Stimulated activated CD8-positive, alpha-beta memory T cell treated with anti-CD3 and anti-CD28 coated beads, Interleukin-4, amount 100 ng/mL, for 48 hours (primary cell): Measurements from ENCODE around the gene MAPKAP1.

ENCODE experiments used
- DNase-seq: peaks from one replicate; pipeline ENCODE4 v3.0.0-alpha.2; 2020

Gene MAPKAP1

DNA sequence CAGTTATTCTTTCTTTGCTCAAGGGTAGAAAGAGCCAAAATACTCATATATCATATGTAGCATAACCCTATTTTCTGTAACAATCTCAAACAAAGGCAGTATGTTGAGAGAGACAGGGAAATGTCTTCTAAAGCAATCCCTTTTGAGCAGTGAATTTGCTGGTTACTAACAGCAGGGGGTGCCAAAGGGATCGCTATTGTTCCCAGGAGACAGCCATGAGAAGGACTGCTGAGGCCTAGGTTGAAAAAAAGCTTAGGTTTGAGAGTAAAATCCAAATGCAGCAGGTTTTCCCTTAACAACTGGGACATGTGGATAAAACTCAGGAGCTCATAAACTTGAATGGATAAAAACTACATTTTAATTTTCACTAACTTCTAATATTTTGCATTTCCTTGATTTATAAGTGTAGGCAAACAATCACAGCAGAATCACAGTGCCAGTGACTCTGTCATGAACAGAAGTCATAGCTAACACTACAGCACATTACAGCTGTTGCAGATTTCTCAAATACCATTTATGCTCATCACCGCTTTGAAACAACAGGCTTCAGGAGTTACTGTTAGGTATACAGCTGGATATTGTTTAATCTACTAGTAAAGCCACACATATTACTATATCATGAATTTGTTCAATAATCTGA lies 148.4 kb downstream of the MAPKAP1 start:
- DNase-seq, result peak; percentile 58

DNA sequence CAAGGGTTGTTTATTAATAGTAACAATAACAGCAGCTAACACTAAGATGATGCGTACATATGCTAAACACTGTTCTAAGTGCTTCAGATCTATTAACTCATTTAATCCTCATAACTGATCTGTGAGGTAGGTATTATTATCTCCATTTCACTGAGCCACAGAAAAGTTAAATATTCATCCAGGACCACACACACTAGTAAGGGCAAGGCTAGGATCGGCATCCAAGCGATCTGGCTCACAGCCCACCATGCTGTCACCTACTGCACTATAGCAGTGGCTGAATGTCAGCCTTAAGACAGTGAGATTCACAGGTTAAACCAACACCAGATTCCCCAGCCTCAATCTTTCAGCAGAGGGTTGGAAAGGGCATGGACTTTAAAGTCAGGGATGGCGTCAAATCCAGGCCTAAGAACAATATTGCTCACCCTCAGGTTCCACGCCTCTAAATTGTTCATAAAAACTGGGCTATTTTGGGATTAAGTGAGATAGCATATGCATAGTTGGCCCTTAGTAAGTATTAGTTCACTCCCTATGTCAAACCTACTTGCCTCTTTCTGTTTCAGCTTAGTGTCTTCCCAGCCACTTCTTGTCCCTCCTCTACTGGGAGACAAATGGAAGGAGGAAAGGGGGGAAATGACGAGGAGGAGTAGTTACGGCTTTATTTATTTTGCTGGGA lies 150.8 kb downstream of the MAPKAP1 start:
- no peak for DNase-seq

DNA sequence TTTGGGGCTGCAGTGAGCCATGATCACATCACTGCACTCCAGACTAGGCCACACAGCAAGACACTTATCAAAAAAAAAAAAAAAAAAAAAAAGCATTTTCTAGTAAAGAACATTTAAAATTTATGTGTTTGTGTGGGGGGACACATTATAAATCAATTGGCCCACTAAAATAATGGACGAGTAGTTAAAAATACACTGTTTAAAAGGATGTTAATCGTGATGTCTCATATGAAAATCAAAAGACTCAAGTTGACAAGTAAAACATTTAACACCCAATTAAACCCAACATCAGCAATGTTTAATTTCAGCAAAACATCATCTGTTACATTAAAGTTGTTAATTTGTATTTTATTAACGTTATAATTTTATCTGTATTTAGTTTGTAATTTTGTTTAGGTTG lies 152.3 kb downstream of the MAPKAP1 start:
- no peak for DNase-seq

DNA sequence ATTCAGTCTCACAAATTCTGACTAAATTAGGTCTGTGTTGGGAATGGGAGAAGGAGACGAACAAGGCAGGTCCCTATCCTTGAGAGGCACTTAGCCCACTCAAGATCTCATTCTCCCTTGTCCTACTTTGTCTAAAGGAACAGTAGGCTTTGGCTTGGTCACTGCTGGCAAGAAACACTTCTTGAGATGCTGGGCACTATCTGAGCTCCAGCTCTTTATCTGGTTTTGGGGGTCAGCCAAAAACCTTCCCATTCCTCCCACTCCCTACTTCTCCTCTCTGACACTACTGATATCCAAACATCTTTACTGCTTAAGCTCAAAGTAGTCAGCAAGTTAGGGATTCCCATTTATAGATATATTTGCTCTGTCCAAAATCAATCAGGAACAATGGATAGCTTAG lies 155.2 kb downstream of the MAPKAP1 start:
- no peak for DNase-seq

DNA sequence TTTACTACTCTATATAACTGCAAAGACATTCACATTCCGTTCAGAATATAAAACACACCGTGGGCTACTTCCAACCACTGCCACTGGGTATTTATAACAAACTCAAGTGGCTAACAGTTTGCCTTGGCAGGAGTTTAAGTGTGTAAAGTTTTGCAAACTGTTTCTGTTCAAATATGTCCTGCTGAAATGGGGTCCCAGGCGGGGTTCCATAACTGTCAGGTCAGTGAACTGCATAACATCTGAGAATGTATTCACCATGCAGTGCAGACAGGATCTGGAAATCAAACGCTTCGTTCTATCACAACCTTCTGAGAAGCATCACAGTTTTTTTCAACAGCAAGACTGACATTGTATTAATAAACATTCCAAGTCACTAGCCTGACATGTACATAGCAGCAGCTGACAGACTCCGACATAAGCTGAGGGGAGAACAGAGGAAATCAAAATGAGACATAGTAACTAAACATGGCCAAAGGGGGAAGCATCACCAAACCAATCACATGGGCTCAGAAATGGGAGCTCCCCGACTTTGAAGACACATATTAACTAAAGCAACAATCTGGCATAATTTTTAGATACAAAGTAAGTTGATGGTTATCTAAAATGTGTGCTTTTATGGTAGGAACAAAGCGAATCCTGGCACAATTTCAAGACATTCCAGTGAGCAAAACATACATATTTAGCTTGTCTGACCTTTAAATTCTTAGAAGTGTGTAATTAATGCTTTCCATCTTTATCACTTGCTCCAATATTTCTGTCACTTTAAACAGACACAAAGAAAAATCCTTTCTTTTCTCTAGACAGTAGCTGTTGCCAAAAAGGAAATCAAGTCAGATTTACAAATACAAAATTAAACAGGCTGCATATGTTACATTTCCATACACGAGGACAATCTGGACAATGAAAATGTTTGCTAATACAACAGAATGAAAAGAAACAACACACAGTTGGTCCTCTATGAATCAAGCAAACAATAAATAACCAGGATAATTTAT lies 156.8 kb downstream of the MAPKAP1 start:
- DNase-seq, result no peak

DNA sequence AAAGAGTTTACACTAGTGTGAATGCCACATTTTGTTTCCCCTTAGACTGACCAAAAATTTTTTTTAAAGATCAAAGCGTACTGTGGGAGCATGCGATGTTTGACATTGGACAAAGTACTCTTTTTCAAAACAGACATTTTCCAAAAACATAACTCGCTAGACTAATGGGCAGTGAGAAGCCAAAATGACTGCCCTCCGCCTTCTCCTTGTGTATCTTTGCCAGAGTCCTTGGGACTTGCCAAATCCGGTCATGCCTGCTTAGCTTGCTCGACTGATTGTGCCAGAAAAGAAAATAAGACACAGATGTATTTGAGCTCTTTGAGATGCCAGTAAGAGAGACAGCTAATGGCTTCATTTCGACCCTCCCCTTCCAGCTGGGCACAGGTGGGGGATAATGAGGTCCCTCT lies 157.5 kb downstream of the MAPKAP1 start:
- DNase-seq, result no peak

DNA sequence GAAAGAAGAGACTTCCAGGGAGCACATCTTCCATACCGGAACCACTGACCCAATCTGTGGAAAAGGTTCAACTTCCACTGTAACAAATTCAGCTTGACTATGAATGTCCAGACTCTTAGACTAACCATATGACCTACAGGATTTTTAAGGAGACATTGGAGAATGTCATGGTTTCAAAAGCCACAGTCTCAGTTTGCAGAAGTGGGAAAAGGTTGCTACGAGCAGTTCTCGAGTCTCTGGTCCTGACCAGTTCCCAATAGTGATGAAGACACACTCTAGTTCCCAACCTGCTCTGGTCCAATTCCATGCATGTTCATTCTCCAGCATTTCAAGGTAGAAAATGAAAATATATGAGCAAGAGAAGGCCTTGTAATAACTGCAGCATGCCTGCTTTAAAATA lies 158.0 kb downstream of the MAPKAP1 start:
- no peak for DNase-seq

DNA sequence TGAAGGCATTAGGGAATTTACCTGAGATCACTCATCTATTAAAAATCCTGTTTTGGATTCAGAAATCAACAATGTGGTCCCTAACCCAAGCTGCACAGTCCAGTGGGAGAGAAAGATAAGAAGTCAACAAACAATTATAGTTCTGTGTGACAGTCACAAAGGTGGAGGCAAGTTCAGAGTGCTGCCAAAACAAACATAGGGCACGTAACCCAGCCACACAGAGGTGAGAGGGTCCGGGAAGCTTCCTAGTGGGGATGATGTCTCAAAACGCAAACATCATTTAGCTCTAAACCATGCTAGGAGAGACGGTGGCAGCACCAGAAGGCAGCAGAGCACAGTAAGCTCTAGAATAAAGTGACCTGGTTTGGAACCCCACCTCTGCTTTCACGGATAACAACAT lies 158.9 kb downstream of the MAPKAP1 start:
- DNase-seq, result no peak

DNA sequence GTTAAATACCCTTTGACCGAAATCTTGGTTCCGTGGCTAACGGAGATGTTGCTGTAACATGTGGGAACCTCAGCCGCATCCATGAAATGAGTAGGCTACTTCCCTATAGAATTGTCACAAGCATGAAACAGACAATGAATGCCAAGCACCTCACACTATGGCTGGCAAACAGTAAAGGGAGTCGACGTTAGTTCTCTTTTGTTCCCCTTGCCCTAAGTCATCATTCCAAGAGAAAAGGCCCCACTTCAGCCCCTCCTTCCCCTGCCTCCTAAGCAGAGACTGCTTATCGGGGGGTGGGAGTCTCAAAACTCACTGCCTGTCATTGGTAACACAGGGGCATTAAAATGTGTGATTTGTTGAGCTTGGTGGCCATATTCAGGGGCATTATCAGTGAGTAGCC lies 159.6 kb downstream of the MAPKAP1 start:
- no peak for DNase-seq

DNA sequence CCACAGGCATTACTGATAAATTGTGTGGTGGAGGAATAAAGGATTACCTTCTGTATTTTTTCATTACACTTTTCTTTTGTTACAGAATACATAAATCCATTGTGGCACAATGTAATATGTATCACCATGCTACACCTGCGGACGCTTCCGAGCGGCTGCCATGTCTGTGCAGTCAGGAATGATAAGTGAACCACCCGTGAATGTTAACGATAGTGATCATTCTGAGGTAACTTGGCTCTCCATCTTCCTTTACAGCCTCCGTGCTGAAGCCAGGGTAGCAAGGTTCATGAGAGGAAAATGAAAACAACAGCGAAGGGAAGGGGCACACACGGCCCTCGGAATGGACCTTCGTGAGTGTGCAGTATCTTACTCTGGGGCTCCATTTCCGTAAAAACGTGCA lies 161.2 kb downstream of the MAPKAP1 start:
- no peak for DNase-seq

DNA sequence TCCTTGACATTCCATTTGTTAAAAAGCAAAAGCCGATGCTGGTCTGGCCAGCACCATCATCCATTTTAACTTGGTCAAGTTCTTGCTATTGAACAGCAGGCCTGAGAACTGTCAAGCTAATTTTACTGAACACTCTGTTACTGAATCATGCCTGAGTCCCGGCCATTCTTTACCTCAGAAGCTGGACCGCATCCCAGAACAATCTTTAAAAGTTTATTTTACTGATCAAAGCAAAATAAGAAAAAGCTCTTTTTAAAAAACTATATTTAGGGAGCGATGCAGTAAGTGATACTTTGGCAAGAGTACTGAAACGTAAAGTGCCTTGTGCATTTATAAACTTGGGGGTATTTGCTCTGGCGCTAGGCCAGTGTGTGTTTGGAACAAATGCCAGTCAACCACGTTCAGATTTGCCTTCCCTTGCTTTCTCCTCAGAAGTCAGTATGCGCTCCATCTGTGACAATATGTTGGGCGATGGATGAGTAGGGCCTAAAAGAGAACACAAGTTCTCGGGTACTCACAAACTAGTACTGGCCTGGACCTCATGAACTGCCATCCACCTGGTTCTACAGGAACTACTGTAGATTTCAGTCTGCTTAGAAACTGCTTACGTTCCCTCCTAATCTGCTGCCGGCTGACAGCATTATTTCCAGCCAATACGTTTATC lies 161.9 kb downstream of the MAPKAP1 start:
- DNase-seq, result no peak

DNA sequence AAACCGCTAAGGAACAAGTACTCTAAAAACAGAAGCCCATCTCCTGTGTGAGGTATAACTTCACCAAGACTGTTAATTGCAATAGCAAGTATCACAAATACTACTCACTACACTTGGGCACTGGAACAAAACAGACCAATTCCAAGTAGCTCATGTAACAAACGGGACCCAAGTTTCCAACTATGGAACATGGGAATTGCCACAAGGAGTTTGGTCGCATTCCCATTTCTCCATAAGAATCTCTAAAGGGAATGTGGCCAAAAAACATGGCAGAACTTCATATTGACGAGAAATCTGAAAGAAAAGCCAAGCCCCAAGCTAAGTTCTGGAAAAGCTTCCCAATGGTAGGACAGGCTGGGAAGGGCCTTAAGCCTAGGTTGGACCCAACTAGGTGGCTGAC lies 162.5 kb downstream of the MAPKAP1 start:
- DNase-seq, result no peak

DNA sequence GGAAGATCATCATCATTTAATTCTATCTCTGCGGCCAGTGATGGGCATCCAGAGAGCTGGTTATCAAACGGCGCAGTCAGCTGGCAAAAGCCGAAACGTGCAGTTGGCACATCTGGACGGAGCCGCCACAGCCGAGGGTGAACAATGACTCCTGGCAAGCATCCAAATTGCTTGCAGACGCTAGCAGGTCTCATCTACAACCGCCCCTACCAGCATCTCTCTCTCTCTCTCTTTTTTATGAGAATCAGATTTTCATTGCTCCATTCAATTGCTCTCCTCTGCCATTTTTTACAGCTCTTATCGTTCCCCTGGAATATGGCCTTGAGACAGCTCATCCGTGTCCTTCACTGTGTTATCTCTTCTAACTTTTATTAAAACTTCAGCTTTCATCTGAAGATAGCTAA lies 165.2 kb downstream of the MAPKAP1 start:
- DNase-seq, result no peak

DNA sequence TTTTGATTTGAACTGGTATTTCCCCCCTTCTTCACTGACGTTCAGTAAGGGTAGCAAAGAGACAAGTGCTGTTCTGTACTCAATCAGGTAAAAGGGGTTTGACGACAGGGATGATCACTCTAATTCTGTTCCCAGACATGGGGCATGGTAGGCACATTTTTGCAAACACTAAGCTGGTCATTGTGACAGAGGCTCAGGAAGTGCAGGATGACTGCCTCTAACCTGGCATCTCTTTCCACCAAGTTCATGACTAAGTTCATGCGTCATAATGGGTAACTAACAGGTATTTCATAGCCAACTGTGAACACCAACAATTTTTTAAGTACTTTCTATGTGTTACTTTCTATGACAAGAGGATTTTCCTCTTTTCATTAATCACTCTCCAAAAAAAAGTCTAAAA lies 166.5 kb downstream of the MAPKAP1 start:
- no peak for DNase-seq

DNA sequence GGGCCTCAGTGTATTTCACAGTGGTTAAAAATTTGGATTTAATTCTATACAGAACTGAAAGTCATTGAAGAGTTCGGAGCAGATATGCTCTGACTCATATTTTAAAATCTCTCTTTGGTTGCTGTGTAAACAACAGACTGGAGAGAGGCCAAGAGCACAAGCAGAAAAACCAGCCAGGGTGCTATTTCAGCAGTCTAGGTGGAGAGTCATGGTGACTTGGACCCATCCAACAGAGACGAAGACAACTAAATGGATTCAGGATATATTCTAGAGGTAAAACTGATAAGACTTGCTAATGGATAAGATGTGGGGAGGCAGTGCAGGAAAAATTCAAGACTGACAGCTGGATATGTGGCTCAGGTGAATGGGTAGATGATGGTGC lies 168.9 kb downstream of the MAPKAP1 start:
- DNase-seq, result no peak

DNA sequence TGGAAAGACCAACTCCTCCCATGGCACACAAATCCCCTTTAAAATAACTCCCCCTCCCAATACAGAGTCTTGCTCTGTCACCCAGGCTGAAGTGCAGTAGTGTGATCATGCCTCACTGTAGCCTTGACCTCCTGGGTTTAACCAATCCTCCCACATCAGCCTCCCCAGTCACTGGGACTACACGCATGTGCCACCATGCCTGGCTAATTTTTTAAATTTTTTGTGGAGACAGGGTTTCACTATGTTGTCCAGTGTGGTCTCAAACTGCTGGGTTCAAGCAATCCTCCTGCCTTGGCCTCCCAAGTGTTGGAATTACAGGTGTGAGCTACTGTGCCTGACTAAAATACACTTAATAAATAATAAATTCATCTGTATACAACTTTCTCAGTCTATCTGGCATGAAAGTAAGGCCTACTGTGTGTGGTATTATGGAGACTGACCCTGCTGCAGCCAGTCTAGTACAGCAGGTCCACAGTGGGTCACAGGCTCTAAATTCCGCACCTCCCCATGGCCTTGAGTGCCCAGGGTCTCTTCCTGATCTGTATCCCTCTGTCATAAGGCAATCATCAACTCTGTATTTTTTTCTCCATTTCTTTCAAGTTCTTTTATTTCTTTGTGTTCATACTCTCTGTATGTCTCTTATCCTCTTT lies 169.4 kb downstream of the MAPKAP1 start:
- no peak for DNase-seq

DNA sequence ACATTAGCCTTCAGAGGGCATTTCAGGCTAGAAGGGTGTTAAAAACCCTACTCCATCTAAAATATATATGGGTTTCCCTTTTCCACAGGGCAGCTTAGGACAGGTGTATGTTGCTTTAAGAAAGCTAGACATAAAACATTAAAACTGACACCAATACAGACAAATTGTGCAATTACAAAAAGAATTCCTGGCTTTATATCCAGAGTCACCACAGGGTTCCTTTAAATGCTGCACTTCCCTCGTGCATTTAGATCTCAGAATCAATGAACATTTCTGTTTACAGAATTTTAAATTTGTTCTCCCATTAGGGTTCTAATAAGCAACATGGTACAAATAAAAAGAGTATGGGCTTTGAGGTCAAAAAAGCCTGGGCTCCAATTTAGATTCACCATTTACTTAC lies 170.2 kb downstream of the MAPKAP1 start:
- no peak for DNase-seq

DNA sequence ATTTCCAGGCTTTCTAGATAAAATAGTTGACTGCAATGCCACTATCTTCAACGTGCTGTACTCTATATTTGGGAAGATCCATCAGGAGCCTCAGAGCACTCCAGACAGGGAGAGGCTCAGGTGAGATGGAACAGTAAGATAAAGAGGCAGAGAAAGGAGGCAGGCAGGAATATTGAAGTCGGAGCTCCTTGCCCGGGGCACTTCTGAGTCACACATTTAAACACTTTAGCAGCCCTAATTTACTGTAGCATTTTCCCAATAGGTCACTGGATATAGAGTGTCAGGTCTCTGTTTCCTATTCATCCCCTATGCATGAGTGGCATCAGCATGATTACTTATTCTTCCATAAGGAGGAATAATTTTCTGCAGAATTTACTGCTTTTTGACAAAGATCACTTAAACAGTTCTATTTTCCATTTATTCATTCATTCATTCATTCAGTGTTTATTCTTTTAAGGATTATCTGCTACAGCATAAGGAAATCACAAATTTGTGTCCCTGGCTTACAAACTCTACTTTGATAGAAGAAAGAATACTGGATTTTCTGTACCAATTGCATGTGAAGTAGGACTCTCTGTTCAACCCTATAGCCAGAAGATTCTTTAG lies 170.7 kb downstream of the MAPKAP1 start:
- no peak for DNase-seq

DNA sequence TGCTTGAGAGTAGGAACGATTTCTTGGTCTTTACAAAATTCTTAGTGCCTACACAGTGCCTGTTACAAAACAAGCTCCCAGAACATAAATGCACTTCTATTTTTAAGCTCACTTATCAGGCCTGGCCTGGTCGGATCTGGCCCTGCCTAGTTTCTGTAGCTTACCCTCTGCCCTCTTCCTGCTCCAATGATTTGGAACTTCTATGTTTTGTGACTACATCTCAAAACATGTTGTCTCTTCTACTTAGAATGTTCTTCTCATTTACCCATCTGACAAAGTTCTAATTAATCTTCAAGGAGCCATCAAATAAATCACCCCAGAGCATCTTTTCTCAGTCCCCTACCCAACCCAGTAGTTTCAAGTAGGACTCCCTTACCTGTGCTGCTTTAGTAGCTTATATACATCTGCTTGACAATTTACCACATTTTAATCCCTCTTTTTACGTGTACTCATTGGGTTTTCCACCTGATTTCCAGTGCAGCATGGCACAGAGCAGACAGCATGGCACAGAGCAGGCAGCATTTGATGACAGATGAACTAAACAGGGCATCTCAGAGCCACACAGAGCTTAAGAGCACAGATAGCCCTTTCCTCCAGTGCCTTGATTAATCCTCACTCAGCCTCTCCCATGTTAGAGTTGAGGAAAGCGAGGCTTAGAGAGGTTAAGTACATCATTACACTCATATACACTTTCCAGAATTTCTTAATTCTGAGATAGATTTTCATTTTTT lies 171.9 kb downstream of the MAPKAP1 start:
- no peak for DNase-seq

DNA sequence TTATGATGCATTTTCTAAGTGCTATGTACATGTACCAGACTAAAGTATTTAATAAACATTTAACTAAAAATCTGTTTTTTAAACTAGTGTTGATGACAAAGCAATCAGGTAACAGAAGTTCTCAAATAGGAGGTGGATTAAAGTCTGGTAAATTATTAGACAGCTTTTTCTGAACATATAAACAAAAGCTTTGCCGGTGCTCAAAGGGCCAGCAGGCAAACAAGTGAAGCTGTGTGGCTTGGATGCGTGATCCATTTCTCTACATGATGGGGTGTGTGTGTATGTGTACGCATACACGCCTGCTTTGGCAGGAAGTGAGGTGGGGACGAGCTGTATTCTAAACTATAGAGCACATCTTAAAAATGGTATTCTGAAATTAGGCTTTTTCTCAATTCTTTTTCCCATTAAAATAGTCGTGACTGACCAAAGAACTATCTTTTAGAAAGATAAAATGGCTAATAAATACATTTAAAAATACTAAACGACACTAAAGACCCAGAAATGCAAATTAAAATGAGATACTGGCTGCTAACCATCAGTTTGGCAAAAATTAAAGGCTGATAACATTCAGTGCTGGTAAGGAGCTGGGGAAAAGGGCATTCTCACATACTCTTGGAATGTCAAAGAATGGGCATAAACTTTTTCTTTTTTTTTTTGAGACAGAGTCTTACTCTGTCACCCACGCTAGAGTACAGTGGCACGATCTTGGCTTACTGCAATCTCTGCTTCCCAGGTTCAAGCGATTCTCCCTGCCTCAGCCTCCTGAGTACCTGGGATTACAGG lies 174.0 kb downstream of the MAPKAP1 start:
- DNase-seq, result no peak

DNA sequence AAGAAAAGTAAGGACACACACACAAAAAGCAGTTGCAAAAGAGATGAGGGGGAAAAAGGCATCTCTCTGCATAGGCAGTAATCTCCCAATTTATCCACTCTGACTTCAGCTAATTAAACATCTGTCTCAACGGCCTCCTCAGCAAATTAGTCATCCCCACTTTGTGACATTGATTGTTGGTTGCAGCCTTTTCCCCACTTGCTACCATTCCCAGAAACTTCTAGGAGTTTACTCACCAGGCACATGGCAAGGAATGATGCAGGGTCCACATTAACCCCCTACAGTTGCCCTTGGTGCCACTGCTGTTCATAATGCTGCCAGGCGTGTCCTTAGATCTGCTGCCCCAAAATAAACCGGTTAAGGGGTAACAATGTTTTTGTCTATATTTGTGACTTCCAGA lies 174.6 kb downstream of the MAPKAP1 start:
- no peak for DNase-seq
